Activated T-cell treated with anti-CD3 and anti-CD28 coated beads, Interleukin-2, amount 50 U/mL, for 4 hours (primary cell): Measurements from ENCODE around the gene TMPRSS15. TPM values are rescaled to one million over a fixed set of nuclear protein-coding genes. Genes with fewer than 3 reads are reported as not detected.

Experiments
- ATAC-seq, 2 donors: fragments of 200-7000 bp; cut with Tn5 transposase; one replicate each; pipeline ENCODE4 v1.10.0; 2021
- DNase-seq: peaks from one replicate; pipeline ENCODE4 v3.0.0-alpha.2; 2020
- H3K27me3 Mint-ChIP-seq: one replicate; pipeline ENCODE4 v1.8.0; 2021; ENCODE audit warnings: low read depth, mixed read lengths
- H3K36me3 Mint-ChIP-seq: one replicate; pipeline ENCODE4 v1.8.0; 2022; ENCODE audit warnings: mixed read lengths; ENCODE audit not compliant: insufficient read depth
- H3K4me1 Mint-ChIP-seq: one replicate; pipeline ENCODE4 v1.8.0; 2021; ENCODE audit warnings: low read depth, mixed read lengths
- H3K4me3 Mint-ChIP-seq: one replicate; pipeline ENCODE4 v1.8.0; 2021; ENCODE audit warnings: mild to moderate bottlenecking, moderate library complexity, mixed read lengths
- H3K9me3 Mint-ChIP-seq: one replicate; pipeline ENCODE4 v1.8.0; 2021; ENCODE audit warnings: mixed read lengths
- total RNA-seq, 3 donors: library from RNA; stranded (reverse); gene quantifications; one replicate each; pipeline ENCODE4 v1.2.1, GENCODE V29; 2021

TMPRSS15 gene
- total RNA-seq, 3 donors from 2014 or later, result not detected

DNA sequence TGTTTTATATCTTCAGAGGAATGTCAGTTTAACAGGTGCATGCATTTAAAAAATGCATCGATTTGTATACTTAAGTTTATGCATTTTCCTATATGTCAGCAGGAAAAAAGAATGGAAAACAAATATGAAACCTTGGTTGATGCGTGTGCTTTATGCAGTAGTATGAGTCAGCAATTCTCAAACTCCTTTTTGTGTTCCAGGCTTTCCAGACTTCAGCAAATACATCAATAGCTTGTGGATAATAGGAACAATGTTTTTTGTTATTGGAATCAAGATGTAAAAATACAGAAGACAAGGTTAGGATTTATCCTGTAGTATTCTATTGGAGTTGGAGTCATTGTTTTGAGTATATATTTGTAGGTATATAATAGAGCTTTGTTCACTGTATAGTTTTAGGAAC lies 113.7 kb downstream of the TMPRSS15 start:
- no peak for ATAC-seq
- DNase-seq, result no peak
- H3K4me1 Mint-ChIP-seq, result no peaks in the 10 kb centered on the region
- H3K27me3 Mint-ChIP-seq, result no peaks in the 10 kb centered on the region
- H3K4me3 Mint-ChIP-seq, result no peak overlapping the region
- H3K9me3 Mint-ChIP-seq, result peaks cover 2% of the 10 kb centered on the region
- no peaks in the 10 kb centered on the region for H3K36me3 Mint-ChIP-seq

DNA sequence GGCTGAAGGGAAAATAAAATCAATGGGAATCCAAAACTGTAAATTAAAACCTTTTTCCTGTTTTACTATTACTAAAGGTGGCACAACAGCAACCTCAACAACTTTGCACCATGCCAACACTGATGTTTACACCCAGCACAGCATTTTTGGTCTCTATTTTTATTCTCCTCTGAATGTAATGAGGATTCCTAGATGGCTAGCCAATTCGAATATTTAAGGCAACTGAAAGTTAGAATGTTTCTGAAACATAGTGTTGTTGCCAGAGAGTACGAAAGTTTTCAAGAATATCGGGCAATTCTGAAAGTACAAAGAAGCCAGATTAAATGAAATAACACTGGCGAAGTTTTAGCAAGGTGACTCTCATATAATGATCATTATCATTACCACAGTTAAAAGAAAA lies 118.2 kb downstream of the TMPRSS15 start:
- Mint-ChIP-seq H3K36me3 (no peaks in the 10 kb centered on the region), H3K4me1 (no peaks in the 10 kb centered on the region), H3K4me3 (no peak overlapping the region), H3K27me3 (no peaks in the 10 kb centered on the region), H3K9me3 (peaks cover 2% of the 10 kb centered on the region)
- no peak for ATAC-seq
- DNase-seq, result no peak

DNA sequence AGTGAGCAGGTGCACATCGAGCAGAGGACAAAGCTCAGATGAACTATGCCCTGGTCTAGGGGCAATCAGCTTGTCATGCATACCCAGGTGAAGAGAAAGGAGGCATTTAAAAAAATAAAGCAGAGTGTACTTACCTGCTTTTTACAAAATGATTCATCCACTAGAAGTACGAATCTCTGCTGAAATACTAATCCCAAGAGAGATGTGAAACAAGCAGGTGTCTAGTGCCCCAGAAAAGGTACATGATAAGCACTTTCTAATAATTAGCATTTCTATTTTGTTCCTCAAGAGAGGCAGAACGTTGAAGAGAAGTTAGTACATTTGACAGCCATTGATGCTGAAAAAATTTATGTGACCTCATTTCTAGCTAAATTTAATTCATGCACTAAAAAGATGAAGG lies 127.8 kb downstream of the TMPRSS15 start:
- DNase-seq (no peak), ATAC-seq (no peak)
- Mint-ChIP-seq H3K9me3 (no peaks in the 10 kb centered on the region), H3K4me3 (no peak overlapping the region), H3K27me3 (no peaks in the 10 kb centered on the region), H3K36me3 (no peaks in the 10 kb centered on the region), H3K4me1 (no peaks in the 10 kb centered on the region)

DNA sequence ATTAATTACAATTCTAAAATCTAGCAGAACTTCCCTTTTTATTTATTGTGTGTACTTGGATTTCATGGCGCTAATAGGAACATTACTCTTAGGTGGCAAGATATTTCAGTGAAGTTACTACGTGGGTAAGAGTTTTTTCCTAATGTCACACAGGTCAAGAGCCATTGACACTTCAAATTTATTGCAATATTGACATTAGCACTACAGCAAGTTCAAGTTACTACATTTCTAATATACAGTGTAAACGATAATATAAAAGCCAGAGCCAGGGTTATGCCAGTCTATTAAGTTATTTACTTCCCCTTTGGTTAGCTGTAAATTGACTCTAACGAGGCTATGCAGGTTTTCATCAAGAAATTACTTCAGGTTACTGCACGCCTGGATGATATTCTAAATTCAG lies 129.2 kb downstream of the TMPRSS15 start:
- Mint-ChIP-seq H3K27me3 (no peaks in the 10 kb centered on the region), H3K4me3 (no peak overlapping the region), H3K36me3 (no peaks in the 10 kb centered on the region), H3K4me1 (no peaks in the 10 kb centered on the region), H3K9me3 (no peaks in the 10 kb centered on the region)
- no peak for ATAC-seq
- DNase-seq, result no peak

DNA sequence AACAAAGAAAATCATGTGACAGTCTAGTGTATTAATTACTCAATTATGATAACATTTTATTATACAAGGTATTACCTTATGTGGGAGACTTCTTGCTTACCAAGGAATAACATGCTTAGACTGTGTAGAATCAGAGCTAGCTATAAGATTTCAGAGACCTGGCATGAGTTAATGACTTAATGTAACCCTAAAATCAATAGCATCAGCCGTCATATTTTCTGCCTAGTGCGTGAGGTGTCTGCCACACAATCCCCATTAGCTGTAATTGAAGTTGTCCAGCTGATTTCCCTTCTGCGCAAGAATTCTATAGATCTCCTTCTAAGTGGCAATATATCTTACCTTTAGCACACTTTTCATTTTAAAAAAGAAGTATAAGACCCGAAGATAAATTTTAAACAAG lies 130.2 kb downstream of the TMPRSS15 start:
- H3K27me3 Mint-ChIP-seq, result no peaks in the 10 kb centered on the region
- H3K4me1 Mint-ChIP-seq, result no peaks in the 10 kb centered on the region
- no peaks in the 10 kb centered on the region for H3K36me3 Mint-ChIP-seq
- no peak overlapping the region for H3K4me3 Mint-ChIP-seq
- ATAC-seq (no peak), DNase-seq (no peak)
- no peaks in the 10 kb centered on the region for H3K9me3 Mint-ChIP-seq

DNA sequence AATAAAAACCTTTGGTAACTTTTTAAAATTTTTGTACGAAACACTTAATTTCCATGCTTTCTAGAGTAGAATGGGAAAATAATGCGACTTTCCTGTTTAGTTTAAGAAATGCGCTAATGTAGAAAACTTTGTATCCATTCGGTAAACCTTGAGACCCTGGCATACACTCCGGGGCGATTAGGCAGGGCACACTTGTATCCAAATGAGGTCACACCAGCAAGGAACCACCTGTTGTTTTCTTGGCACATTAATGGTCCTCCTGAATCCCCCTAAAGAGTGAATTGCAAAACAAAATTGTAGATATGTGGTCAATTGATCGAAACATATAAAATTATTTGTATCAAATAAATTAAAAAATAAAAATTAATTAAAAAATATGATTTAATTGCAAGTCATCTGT lies 133.7 kb downstream of the TMPRSS15 start:
- H3K9me3 Mint-ChIP-seq, result peaks cover 3% of the 10 kb centered on the region
- no peaks in the 10 kb centered on the region for H3K36me3 Mint-ChIP-seq
- H3K4me3 Mint-ChIP-seq, result no peak overlapping the region
- ATAC-seq (no peak), DNase-seq (no peak)
- no peaks in the 10 kb centered on the region for H3K4me1 Mint-ChIP-seq
- no peaks in the 10 kb centered on the region for H3K27me3 Mint-ChIP-seq

DNA sequence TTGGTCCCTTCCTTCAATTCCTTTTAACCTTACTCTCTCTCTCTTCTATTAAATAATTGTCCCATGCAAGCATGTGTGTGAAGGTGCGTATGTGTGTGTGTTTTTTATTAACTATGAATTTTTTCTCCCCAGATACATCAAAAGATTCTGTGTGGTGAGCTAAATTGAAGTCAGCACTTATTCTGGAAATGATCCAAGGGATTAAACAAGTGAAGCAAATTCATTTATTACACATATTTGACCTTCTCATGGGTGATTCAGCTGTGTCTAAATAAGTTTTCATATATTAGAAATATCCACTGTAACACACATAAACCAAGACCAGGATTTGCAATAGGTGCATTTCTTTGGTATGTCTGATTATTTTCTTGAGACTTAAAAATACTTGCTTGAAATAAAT lies 134.7 kb downstream of the TMPRSS15 start:
- H3K4me3 Mint-ChIP-seq, result no peak overlapping the region
- ATAC-seq, result no peak
- H3K36me3 Mint-ChIP-seq, result no peaks in the 10 kb centered on the region
- no peaks in the 10 kb centered on the region for H3K27me3 Mint-ChIP-seq
- H3K9me3 Mint-ChIP-seq, result peaks cover 3% of the 10 kb centered on the region
- no peak for DNase-seq
- H3K4me1 Mint-ChIP-seq, result no peaks in the 10 kb centered on the region

DNA sequence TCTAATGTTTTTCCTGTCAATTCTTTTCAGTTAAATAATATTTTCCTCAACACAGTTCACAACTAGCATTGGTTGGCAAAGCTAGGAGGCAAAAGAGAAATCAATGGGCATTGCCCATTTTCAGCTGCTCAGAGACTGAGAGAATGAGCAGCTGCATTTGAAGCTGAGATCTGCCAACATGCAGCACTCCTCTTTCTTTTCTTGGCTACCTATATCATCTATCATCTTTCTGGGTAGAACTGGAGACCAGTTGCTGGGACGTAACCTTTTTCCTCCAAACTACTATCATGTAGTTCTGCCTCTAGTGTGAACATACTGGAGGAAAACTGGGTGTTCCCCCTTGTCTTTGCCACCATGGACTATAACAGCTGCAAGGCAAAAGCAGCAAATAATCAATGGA lies 136.1 kb downstream of the TMPRSS15 start:
- H3K36me3 Mint-ChIP-seq, result no peaks in the 10 kb centered on the region

DNA sequence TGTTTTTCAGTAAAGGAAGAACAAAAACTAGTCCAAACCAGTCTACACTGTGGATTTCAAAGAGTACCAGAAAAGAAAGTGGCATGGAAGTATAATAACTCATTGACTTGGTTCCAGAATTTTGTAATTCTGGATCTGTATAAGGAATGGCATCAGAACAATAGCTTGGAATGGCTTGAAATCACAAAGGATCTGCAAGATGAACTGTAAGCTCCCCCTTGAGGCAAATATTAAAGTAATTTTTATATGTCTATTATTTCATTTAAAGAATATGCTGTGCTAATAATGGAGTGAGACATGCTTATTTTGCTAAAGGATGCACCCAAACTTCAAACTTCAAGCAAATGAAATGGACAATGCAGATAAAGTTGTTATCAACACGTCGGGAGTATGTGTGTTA lies 137.6 kb downstream of the TMPRSS15 start:
- ATAC-seq (no peak), DNase-seq (no peak)
- Mint-ChIP-seq H3K9me3 (peaks cover 3% of the 10 kb centered on the region), H3K4me1 (no peaks in the 10 kb centered on the region), H3K27me3 (no peaks in the 10 kb centered on the region), H3K4me3 (no peak overlapping the region), H3K36me3 (no peaks in the 10 kb centered on the region)

More for the DNA sequence above, 136.1 kb downstream of the TMPRSS15 start:
- ATAC-seq (no peak), DNase-seq (no peak)
- no peaks in the 10 kb centered on the region for H3K4me1 Mint-ChIP-seq
- no peak overlapping the region for H3K4me3 Mint-ChIP-seq
- no peaks in the 10 kb centered on the region for H3K27me3 Mint-ChIP-seq
- peaks cover 3% of the 10 kb centered on the region for H3K9me3 Mint-ChIP-seq

DNA sequence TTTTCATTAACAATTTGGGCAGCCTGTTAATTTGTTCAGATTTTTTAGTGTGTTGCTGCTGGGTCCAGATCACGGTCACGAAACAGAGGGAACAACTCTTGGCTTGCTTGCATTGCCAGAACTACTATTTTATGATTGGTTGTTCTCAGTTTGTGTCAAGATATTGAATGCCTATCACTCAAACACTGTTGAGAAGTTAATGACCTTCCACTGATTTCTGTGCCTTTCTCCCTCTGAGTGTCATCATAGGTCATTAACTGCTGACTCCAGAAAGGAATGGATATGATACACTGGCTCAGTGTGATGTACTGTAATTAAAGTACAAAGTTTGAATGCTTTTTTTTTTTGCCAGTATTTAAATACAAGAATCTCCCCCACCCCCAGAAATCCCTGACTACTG lies 149.8 kb downstream of the TMPRSS15 start:
- H3K27me3 Mint-ChIP-seq, result no peaks in the 10 kb centered on the region
- H3K36me3 Mint-ChIP-seq, result no peaks in the 10 kb centered on the region
- no peaks in the 10 kb centered on the region for H3K9me3 Mint-ChIP-seq
- H3K4me3 Mint-ChIP-seq, result no peak overlapping the region
- ATAC-seq, result no peak
- H3K4me1 Mint-ChIP-seq, result no peaks in the 10 kb centered on the region
- DNase-seq, result no peak

DNA sequence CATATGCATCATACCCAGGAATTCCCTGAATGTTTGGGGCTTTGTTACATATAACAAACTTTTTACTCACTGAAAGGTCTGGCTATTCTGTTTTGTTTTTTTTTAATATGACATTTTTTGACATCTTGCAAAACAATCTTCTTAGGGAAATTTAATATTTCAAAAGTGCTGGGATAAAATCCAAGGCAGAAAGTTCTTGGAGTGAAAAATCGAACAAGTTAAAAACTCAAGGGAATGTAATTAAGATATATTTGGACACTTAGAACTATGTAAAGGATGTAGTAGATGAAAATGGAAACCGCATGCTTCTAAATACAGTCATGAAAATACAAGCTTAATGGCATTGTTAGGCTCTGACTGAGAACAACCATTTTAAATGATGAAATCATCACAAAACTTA lies 150.4 kb downstream of the TMPRSS15 start:
- Mint-ChIP-seq H3K4me3 (no peak overlapping the region), H3K36me3 (no peaks in the 10 kb centered on the region), H3K27me3 (no peaks in the 10 kb centered on the region), H3K4me1 (no peaks in the 10 kb centered on the region), H3K9me3 (no peaks in the 10 kb centered on the region)
- ATAC-seq, result no peak
- no peak for DNase-seq

DNA sequence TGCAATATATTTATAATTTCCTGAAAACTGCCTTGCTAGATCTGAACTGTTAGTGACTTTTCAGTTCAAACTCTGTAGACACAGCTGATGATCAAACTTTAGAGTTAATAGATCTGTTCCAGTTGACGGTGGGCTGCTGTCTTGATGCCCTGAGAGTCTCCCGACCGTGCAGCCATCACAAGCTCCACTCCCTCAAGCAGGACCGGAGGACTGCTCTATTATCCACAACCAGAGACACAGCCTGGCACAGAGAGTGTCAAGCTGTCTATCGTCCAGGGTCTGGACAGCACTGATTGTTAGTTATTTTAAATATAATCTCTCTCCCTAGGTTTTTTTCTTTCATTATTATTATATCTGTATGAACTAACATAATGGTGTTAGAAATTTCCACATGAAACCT lies 150.9 kb downstream of the TMPRSS15 start:
- DNase-seq (no peak), ATAC-seq (no peak)
- Mint-ChIP-seq H3K27me3 (no peaks in the 10 kb centered on the region), H3K36me3 (no peaks in the 10 kb centered on the region), H3K4me1 (no peaks in the 10 kb centered on the region), H3K9me3 (no peaks in the 10 kb centered on the region), H3K4me3 (no peak overlapping the region)

DNA sequence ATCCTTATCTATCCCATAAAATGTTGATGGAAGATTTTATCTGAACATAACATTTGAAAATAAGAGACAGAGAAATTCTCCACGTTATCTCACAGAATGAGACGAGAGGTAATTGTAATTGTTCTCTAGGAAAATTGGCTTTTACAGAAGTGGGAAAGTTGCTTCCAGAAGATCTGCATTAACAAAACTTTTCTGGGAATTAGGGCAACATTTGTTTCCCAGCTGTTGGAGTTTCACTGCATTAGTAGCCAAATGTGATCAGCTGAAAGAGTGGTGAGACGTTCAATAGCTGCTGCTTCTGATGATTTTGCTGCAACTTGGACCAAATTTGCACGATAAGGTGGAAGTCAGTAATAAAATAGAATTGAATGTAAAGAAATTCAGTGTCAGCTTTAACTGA lies 151.3 kb downstream of the TMPRSS15 start:
- H3K4me3 Mint-ChIP-seq, result no peak overlapping the region
- no peaks in the 10 kb centered on the region for H3K36me3 Mint-ChIP-seq
- no peaks in the 10 kb centered on the region for H3K4me1 Mint-ChIP-seq
- no peaks in the 10 kb centered on the region for H3K9me3 Mint-ChIP-seq
- no peak for DNase-seq
- no peaks in the 10 kb centered on the region for H3K27me3 Mint-ChIP-seq
- ATAC-seq, result no peak

DNA sequence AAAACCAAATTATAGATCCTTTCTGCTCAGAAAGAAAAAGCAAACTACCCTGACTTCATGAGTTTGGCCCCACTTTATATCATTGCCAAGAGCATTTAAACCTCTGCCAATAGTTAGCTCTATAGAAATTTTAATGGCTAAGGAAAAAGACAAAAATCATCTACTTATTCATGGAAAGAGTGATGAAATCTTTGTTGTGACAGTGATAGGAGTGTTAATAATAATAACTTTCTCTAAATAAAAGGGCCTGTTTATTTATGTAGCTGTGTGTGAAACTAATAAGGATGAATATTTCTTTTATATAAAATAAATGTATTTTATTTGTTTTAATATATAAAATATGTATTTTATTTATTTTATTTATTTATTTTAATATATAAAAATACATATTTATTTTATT lies 152.5 kb downstream of the TMPRSS15 start:
- no peak for DNase-seq
- ATAC-seq, result no peak
- Mint-ChIP-seq H3K4me3 (no peak overlapping the region), H3K36me3 (no peaks in the 10 kb centered on the region), H3K27me3 (peaks cover 4% of the 10 kb centered on the region), H3K9me3 (no peaks in the 10 kb centered on the region), H3K4me1 (no peaks in the 10 kb centered on the region)

DNA sequence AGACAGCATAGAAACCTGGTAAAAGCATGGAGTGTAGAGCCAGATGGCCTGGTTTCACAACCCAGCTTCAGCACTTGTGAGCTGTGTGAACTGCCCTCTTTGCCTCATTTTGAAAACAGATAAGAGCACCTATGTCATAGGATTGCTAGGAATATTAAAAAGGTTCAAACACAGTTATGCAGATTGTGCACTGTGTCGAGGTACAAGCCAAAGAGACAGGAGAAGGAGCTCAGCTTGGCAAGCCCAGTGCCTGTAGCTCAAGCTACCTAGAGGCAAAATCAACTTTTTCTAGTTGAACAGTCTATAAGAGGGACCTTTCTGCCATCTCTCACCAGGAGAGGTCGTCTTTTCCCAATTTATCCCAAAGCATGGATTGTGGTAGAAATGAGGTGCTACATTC lies 153.9 kb downstream of the TMPRSS15 start:
- H3K4me1 Mint-ChIP-seq, result no peaks in the 10 kb centered on the region
- peaks cover 12% of the 10 kb centered on the region for H3K27me3 Mint-ChIP-seq
- no peak overlapping the region for H3K4me3 Mint-ChIP-seq
- ATAC-seq, result no peak
- H3K9me3 Mint-ChIP-seq, result no peaks in the 10 kb centered on the region
- H3K36me3 Mint-ChIP-seq, result no peaks in the 10 kb centered on the region
- DNase-seq, result no peak

DNA sequence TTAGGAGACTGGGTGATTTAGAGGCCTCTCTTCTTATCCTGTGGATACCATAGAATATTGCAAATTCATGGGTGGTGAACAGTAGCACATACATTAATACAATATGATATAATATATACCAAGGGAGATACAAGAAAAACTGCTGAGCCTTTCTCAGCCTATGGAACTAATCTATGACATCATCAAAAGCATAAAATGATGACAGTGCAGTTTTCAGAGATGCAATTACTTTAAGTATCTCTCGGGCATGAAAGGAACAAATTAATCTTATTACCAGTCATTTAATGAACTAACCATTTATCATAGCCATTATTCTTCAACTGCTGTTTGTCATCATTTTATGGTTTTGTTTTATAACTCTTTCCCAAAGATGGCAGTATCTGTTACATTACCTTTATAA lies 155.4 kb downstream of the TMPRSS15 start:
- H3K4me1 Mint-ChIP-seq, result no peaks in the 10 kb centered on the region
- no peak for DNase-seq
- no peaks in the 10 kb centered on the region for H3K36me3 Mint-ChIP-seq
- no peaks in the 10 kb centered on the region for H3K9me3 Mint-ChIP-seq
- H3K4me3 Mint-ChIP-seq, result no peak overlapping the region
- H3K27me3 Mint-ChIP-seq, result peaks cover 25% of the 10 kb centered on the region
- ATAC-seq, result no peak
